Natural killer cell (primary cell): ENCODE results near the gene PCDHGA1. TPM values are rescaled to one million over a fixed set of nuclear protein-coding genes. Genes with fewer than 3 reads are reported as not detected.

Source experiments
- ATAC-seq, 3 donors: fragments of 150-1000 bp in 2 of 3; fragments of 200-7000 bp in 1 of 3; cut with Tn5 transposase; 1 replicate in 1 of 3; 2 replicates in 2 of 3; pipeline ENCODE4 v1.10.0; 2021; ENCODE audit warnings: mild to moderate bottlenecking in 2 of 3, moderate library complexity in 2 of 3
- DNase-seq, 2 donors: peaks; one replicate each; pipeline versions ENCODE4 v3.0.0 to v3.0.0-alpha.2; 2013 to 2021; ENCODE audit warnings: mixed read lengths in 1 of 2
- H3K27ac ChIP-seq: one replicate; pipeline ENCODE4 v1.5.1; 2013; ENCODE audit warnings: mild to moderate bottlenecking, low read length
- H3K27me3 ChIP-seq: one replicate; pipeline ENCODE4 v1.6.1; 2013; ENCODE audit warnings: low read length; ENCODE audit not compliant: control insufficient read depth, insufficient read depth
- H3K36me3 ChIP-seq: one replicate; pipeline ENCODE4 v1.6.1; 2013; ENCODE audit warnings: low read length; ENCODE audit not compliant: control insufficient read depth, insufficient read depth
- H3K4me1 ChIP-seq: one replicate; pipeline ENCODE4 v1.6.1; 2013; ENCODE audit warnings: low read length; ENCODE audit not compliant: control insufficient read depth, insufficient read depth
- H3K4me3 ChIP-seq: one replicate; pipeline ENCODE4 v1.5.1; 2013; ENCODE audit warnings: low read length
- H3K9me3 ChIP-seq: one replicate; pipeline ENCODE4 v1.6.1; 2013; ENCODE audit warnings: low read length; ENCODE audit not compliant: control insufficient read depth, insufficient read depth
- H3K27ac Mint-ChIP-seq, 2 donors: one replicate each; pipeline ENCODE4 v1.8.0; 2022; ENCODE audit warnings: mild to moderate bottlenecking in 2 of 2, mixed read lengths in 2 of 2, moderate library complexity in 1 of 2
- H3K27me3 Mint-ChIP-seq, 2 donors: one replicate each; pipeline ENCODE4 v1.8.0; 2022; ENCODE audit warnings: low read depth in 2 of 2, mixed read lengths in 2 of 2
- H3K36me3 Mint-ChIP-seq: one replicate; pipeline ENCODE4 v1.8.0; 2022; ENCODE audit warnings: mixed read lengths
- H3K4me1 Mint-ChIP-seq, 2 donors: one replicate each; pipeline ENCODE4 v1.8.0; 2022; ENCODE audit warnings: mixed read lengths in 2 of 2
- H3K4me3 Mint-ChIP-seq: one replicate; pipeline ENCODE4 v1.8.0; 2022; ENCODE audit warnings: mild to moderate bottlenecking, moderate library complexity, mixed read lengths
- H3K9me3 Mint-ChIP-seq, 2 donors: one replicate each; pipeline ENCODE4 v1.8.0; 2022; ENCODE audit warnings: mixed read lengths in 2 of 2
- CTCF ChIP-seq: fragments of 200-600 bp; IDR thresholded peaks from one replicate; pipeline ENCODE4 v1.8.0; 2022; ENCODE audit warnings: antibody characterized with exemption
- whole genome bisulfite sequencing: methylation state at CpG from one replicate; pipeline ENCODE4 v1.1.7; 2013; ENCODE audit warnings: missing lambda C conversion rate; ENCODE audit not compliant: insufficient coverage; 5-methylcytosine and 5-hydroxymethylcytosine counted together
- intact Hi-C: fragments of 100-400 bp; cut with micrococcal nuclease; formaldehyde crosslinking; loops from one replicate; pipeline ENCODE4 v1.14.2; 2022
- total RNA-seq, 4 donors: library from RNA; stranded (reverse); fragments of 120-200 nt in 1 of 4; gene quantifications; one replicate each; pipeline versions ENCODE4 v1.2.3 to v1.2.4, GENCODE V29; 2013 to 2022

The PCDHGA1 gene
- total RNA-seq, 3 donors from 2014 or later (not counting 1 experiment from before 2014, with no cell fraction given): not detected

- peaks cover 14% of the 10 kb centered on the region for H3K36me3 Mint-ChIP-seq
- H3K36me3 ChIP-seq: peaks cover 41% of the 10 kb centered on the region
These were observed 217.6 kb downstream of the PCDHGA1 start for GRCh38 chr5:141547921-141548320.

GRCh38 chr5:141557681-141558136, 227.4 kb downstream of the PCDHGA1 start:
- H3K9me3 Mint-ChIP-seq: no peaks in the 10 kb centered on the region
- H3K4me1 Mint-ChIP-seq: peaks cover 42 to 54% of the 10 kb centered on the region in 2 donors
- intact Hi-C loops: no loop called here
- no peak overlapping the region for H3K4me3 Mint-ChIP-seq
- Histone ChIP-seq H3K27me3 (no peaks in the 10 kb centered on the region), H3K4me3 (no peak overlapping the region), H3K27ac (peak overlapping the region; percentile 14), H3K9me3 (no peaks in the 10 kb centered on the region), H3K4me1 (peaks cover 5% of the 10 kb centered on the region), H3K36me3 (peaks cover 57% of the 10 kb centered on the region)
- H3K27ac Mint-ChIP-seq: peak overlapping the region; percentile 76 to 82
- TF ChIP-seq CTCF: peak; percentile 84
- H3K27me3 Mint-ChIP-seq: no peaks in the 10 kb centered on the region
- WGBS: 80% methylated on average over 11 of the region's 11 CpGs
- DNase-seq: peak; percentile 67 to 90
- ATAC-seq: peak; percentile 82 to 92 (median 90)
- H3K36me3 Mint-ChIP-seq: no peaks in the 10 kb centered on the region

More at GRCh38 chr5:141547921-141548320, 217.6 kb downstream of the PCDHGA1 start:
- Mint-ChIP-seq H3K27ac (peak overlapping the region; percentile 7 to 75), H3K4me3 (no peak overlapping the region), H3K9me3 (peaks cover 2 to 6% of the 10 kb centered on the region in 2 donors), H3K4me1 (peaks cover 45 to 62% of the 10 kb centered on the region in 2 donors), H3K27me3 (no peaks in the 10 kb centered on the region)
- ATAC-seq: no peak
- intact Hi-C loops: no loop called here
- 94% methylated on average over 5 of the region's 5 CpGs for WGBS
- Histone ChIP-seq H3K4me1 (no peaks in the 10 kb centered on the region), H3K4me3 (no peak overlapping the region), H3K9me3 (peaks cover 4% of the 10 kb centered on the region), H3K27me3 (no peaks in the 10 kb centered on the region), H3K27ac (no peak overlapping the region)
- no peak for DNase-seq
- TF ChIP-seq CTCF: no peak

GRCh38 chr5:141558150-141558549, 227.8 kb downstream of the PCDHGA1 start:
- DNase-seq (peak in 1 of 2 donors; percentile 15), ATAC-seq (peak in 2 of 3 donors; percentile 26 to 27)
- Histone ChIP-seq H3K9me3 (no peaks in the 10 kb centered on the region), H3K27ac (no peak overlapping the region), H3K4me3 (no peak overlapping the region), H3K27me3 (no peaks in the 10 kb centered on the region), H3K36me3 (peaks cover 62% of the 10 kb centered on the region), H3K4me1 (peaks cover 5% of the 10 kb centered on the region)
- TF ChIP-seq CTCF: peak; percentile 30
- intact Hi-C loops: no loop called here
- Mint-ChIP-seq H3K4me3 (no peak overlapping the region), H3K4me1 (peaks cover 46 to 57% of the 10 kb centered on the region in 2 donors), H3K27ac (peak overlapping the region; percentile 76 to 82), H3K36me3 (no peaks in the 10 kb centered on the region), H3K27me3 (no peaks in the 10 kb centered on the region), H3K9me3 (no peaks in the 10 kb centered on the region)
- 55% methylated on average over 6 of the region's 6 CpGs for WGBS

GRCh38 chr5:141559461-141559860, 229.1 kb downstream of the PCDHGA1 start:
- Histone ChIP-seq H3K4me1 (peaks cover 5% of the 10 kb centered on the region), H3K4me3 (no peak overlapping the region), H3K36me3 (peaks cover 73% of the 10 kb centered on the region), H3K27me3 (no peaks in the 10 kb centered on the region), H3K27ac (no peak overlapping the region), H3K9me3 (no peaks in the 10 kb centered on the region)
- Mint-ChIP-seq H3K27ac (peak overlapping the region; percentile 76 to 82), H3K4me3 (no peak overlapping the region), H3K9me3 (no peaks in the 10 kb centered on the region), H3K4me1 (peaks cover 56 to 67% of the 10 kb centered on the region in 2 donors), H3K36me3 (peaks cover 7% of the 10 kb centered on the region), H3K27me3 (no peaks in the 10 kb centered on the region)
- ATAC-seq (no peak), DNase-seq (no peak)
- intact Hi-C loops: no loop called here
- no peak for TF ChIP-seq CTCF
